ENCODE data around the gene ESAM. TPM values are rescaled to one million over a fixed set of nuclear protein-coding genes. Genes with fewer than 3 reads are reported as not detected.

ESAM gene
- total and polyA plus RNA-seq, 10 of the 15 experiments (the other 5 are each of a cell fraction or from before 2014, with no cell fraction given) = 2.7 to 43.6 (median 19.5) TPM

DNA sequence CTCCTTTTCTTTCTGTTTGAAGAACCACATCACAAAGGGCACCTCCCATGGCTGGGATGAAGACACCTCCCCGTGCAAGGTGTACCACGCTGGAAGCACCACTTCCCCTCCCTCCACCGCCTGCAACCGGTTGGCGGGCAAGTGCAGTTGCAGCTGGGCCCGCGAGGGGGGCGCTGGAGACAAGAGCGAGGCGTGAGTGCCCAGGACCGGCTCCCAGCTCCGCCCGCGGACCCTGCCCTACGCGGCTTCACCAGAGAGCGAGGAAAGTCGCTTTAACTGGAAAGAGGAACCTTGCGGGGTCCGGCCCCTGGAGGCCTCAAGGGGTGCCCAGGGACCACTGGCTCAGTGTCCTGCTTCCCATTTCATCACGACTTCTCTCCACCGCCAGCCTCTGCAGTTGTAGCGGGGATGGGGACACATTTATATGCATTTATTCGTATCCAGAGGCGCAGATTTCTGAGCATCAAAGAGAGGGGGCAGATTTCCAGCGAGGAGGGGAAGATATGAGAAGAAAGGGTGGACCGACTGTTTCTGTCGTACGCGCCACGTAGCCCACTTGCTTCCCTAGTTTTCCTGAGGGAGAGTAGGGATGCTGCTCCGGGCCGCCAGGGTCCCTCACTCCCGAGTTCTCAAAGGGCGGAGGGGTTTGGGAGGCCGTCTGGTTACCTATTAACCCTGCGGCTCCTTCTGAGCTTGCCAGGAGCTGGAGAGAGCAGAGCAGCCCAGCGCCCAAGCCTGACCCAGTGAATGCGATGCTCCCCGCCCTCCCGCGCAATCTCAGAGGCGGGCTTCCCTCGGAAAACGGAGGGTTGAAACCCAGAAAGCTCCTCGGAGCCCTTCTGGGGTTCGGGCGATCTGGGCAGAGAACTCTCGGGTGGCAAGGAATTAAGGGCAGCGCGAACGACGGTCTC, 3.5 kb downstream of the ESAM start:
- Histone ChIP-seq H3K9me3 (replicated peaks; ENCODE audit: control insufficient read depth, insufficient read depth, low read length) (no peaks in the 10 kb centered on the region), H3K36me3 (ENCODE audit: control insufficient read depth in 2 of 2, insufficient read depth in 2 of 2, low read length in 1 of 2) (no peaks in the 10 kb centered on the region; a peak in 1 of 4 replicates), H3K4me3 (peak overlapping the region; percentile 83), H3K79me2 (ENCODE audit: control insufficient read depth, insufficient read depth, low read length) (peaks cover 46% of the 10 kb centered on the region), H3K4me2 (ENCODE audit: control insufficient read depth, insufficient read depth) (peak overlapping the region; percentile 98), H3K27ac (ENCODE audit: control insufficient read depth, insufficient read depth) (peak overlapping the region; percentile 82; the same call in 1 of the 2 replicates), H4K20me1 (ENCODE audit: control insufficient read depth, insufficient read depth) (no peaks in the 10 kb centered on the region), H3K9ac (ENCODE audit: control insufficient read depth, insufficient read depth, low read length) (peak overlapping the region; percentile 57; the same call in 1 of the 2 replicates), H3K4me1 (ENCODE audit: control insufficient read depth, insufficient read depth, low read length) (peaks cover 18% of the 10 kb centered on the region), H3K27me3 (replicated peaks in 1 of 2; ENCODE audit: control insufficient read depth in 2 of 2, insufficient read depth in 2 of 2, low read length in 1 of 2) (no peaks in the 10 kb centered on the region), H2AFZ (ENCODE audit: control insufficient read depth, low read depth, low read length) (peak overlapping the region; percentile 60)
- DNase-seq (ENCODE audit: low read depth, low spot score) (no peak), FAIRE-seq (peak; percentile 54), ATAC-seq (peak; percentile 75)
- RAD21 ChIA-PET (ENCODE audit: unreplicated experiment) = interaction anchor here (0.8 to 2.5 kb wide), 8 partner anchors 12 to 89 kb away, joined by 3 to 15 read pairs (median 4); partner anchors contain the start of genes SIAE and SPA17
- intact Hi-C loops (cut with micrococcal nuclease; ENCODE audit: unreplicated experiment) (loop anchor here (1.0 kb wide), 1 partner anchor 12 kb away; no protein-coding TSS in a partner anchor), in situ Hi-C loops (cut with MboI) (no loop called here)
- BruUV-seq (replicated peaks) = no TSS peak
- POLR2A ChIA-PET = interaction anchor here (0.7 to 1.5 kb wide), 6 partner anchors 12 to 41 kb away, joined by 3 to 5 read pairs (median 4); partner anchors contain the start of gene MSANTD2
- CTCF ChIA-PET = interaction anchor here (0.7 to 16.3 kb wide), 18 partner anchors 13 to 473 kb away, joined by 3 to 272 read pairs (median 4); partner anchors contain the start of genes CCDC15, MSANTD2, NRGN and SIAE
- SMC1A ChIA-PET (ENCODE audit: uncharacterized antibody, unreplicated experiment) = interaction anchor here (0.6 to 8.8 kb wide), 9 partner anchors 12 to 569 kb away, joined by 3 to 93 read pairs (median 5); partner anchors contain the start of genes MSANTD2, SIAE and SPA17
- 21% methylated on average over 53 of the region's 53 CpGs for WGBS (ENCODE audit: insufficient coverage, insufficient replicate concordance, low lambda C conversion rate, missing lambda C conversion rate)
- TF ChIP-seq YY1 (IDR thresholded peaks at IDR 0.05; ENCODE audit: low read depth, low read length) = 0 out of 2 replicates have a peak, but pooled peaks have one; percentile 27
- TF ChIP-seq, protein P1, sequence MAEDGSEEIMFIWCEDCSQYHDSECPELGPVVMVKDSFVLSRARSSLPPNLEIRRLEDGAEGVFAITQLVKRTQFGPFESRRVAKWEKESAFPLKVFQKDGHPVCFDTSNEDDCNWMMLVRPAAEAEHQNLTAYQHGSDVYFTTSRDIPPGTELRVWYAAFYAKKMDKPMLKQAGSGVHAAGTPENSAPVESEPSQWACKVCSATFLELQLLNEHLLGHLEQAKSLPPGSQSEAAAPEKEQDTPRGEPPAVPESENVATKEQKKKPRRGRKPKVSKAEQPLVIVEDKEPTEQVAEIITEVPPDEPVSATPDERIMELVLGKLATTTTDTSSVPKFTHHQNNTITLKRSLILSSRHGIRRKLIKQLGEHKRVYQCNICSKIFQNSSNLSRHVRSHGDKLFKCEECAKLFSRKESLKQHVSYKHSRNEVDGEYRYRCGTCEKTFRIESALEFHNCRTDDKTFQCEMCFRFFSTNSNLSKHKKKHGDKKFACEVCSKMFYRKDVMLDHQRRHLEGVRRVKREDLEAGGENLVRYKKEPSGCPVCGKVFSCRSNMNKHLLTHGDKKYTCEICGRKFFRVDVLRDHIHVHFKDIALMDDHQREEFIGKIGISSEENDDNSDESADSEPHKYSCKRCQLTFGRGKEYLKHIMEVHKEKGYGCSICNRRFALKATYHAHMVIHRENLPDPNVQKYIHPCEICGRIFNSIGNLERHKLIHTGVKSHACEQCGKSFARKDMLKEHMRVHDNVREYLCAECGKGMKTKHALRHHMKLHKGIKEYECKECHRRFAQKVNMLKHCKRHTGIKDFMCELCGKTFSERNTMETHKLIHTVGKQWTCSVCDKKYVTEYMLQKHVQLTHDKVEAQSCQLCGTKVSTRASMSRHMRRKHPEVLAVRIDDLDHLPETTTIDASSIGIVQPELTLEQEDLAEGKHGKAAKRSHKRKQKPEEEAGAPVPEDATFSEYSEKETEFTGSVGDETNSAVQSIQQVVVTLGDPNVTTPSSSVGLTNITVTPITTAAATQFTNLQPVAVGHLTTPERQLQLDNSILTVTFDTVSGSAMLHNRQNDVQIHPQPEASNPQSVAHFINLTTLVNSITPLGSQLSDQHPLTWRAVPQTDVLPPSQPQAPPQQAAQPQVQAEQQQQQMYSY (CRISPR knock-in tag; IDR thresholded peaks at IDR 0.05) = no peak
- TF ChIP-seq KAT2A (conservative IDR thresholded peaks at IDR 0.05; ENCODE audit: control insufficient read depth, low read depth, low read length) = no peak
- 0 out of 2 replicates have a peak, but pooled peaks have one; percentile 25 for TF ChIP-seq RUNX3 (IDR thresholded peaks at IDR 0.05; ENCODE audit: low read length)
- TF ChIP-seq, protein P2, sequence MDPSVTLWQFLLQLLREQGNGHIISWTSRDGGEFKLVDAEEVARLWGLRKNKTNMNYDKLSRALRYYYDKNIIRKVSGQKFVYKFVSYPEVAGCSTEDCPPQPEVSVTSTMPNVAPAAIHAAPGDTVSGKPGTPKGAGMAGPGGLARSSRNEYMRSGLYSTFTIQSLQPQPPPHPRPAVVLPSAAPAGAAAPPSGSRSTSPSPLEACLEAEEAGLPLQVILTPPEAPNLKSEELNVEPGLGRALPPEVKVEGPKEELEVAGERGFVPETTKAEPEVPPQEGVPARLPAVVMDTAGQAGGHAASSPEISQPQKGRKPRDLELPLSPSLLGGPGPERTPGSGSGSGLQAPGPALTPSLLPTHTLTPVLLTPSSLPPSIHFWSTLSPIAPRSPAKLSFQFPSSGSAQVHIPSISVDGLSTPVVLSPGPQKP (IDR thresholded peaks at IDR 0.05; ENCODE audit: low read depth, low read length) = no peak
- TF ChIP-seq SMARCA5 (IDR thresholded peaks at IDR 0.05) = peak; percentile 93
- TF ChIP-seq RAD51 (IDR thresholded peaks at IDR 0.05) = no peak
- no peak for TF ChIP-seq NR2C1 (IDR thresholded peaks at IDR 0.05)
- no peak for TF ChIP-seq NFYA (IDR thresholded peaks at IDR 0.05; ENCODE audit: borderline replicate concordance, low read depth, low read length)
- TF ChIP-seq RAD21 (IDR thresholded peaks at IDR 0.05; ENCODE audit: insufficient read depth, low read depth, low read length) = peak; percentile 57
- peak; percentile 72 for TF ChIP-seq IKZF1 (conservative IDR thresholded peaks at IDR 0.05)
- TF ChIP-seq, protein P3, sequence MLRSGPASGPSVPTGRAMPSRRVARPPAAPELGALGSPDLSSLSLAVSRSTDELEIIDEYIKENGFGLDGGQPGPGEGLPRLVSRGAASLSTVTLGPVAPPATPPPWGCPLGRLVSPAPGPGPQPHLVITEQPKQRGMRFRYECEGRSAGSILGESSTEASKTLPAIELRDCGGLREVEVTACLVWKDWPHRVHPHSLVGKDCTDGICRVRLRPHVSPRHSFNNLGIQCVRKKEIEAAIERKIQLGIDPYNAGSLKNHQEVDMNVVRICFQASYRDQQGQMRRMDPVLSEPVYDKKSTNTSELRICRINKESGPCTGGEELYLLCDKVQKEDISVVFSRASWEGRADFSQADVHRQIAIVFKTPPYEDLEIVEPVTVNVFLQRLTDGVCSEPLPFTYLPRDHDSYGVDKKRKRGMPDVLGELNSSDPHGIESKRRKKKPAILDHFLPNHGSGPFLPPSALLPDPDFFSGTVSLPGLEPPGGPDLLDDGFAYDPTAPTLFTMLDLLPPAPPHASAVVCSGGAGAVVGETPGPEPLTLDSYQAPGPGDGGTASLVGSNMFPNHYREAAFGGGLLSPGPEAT (IDR thresholded peaks at IDR 0.05; ENCODE audit: low read depth) = no peak; the same call in 1 of the 2 replicates
- TF ChIP-seq, protein P4, sequence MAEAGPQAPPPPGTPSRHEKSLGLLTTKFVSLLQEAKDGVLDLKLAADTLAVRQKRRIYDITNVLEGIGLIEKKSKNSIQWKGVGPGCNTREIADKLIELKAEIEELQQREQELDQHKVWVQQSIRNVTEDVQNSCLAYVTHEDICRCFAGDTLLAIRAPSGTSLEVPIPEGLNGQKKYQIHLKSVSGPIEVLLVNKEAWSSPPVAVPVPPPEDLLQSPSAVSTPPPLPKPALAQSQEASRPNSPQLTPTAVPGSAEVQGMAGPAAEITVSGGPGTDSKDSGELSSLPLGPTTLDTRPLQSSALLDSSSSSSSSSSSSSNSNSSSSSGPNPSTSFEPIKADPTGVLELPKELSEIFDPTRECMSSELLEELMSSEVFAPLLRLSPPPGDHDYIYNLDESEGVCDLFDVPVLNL (IDR thresholded peaks at IDR 0.05; ENCODE audit: low read depth, low read length) = no peak
- TF ChIP-seq MXI1 (IDR thresholded peaks at IDR 0.05; ENCODE audit: low read depth, low read length) = peak; percentile 32; the same call in 1 of the 2 replicates

Measured in GM12878 (cell line).